GM06990 (cell line): ENCODE measurements around the gene TLCD5.

Experiments used
- DNase-seq: peaks from one replicate; pipeline ENCODE4 v3.0.0-alpha.2; 2011; ENCODE audit not compliant: insufficient read length; ENCODE audit errors: extremely low read depth
- H3K27me3 ChIP-seq: replicated peaks from 2 replicates; pipeline ENCODE4 v1.6.0; 2011; ENCODE audit warnings: low read length; ENCODE audit not compliant: control insufficient read depth, insufficient read depth
- H3K36me3 ChIP-seq: 2 replicates; pipeline ENCODE4 v1.5.1; 2011; ENCODE audit warnings: low read length; ENCODE audit not compliant: control insufficient read depth, insufficient read depth
- H3K4me3 ChIP-seq: replicated peaks from 2 replicates; pipeline ENCODE4 v1.5.1; 2011; ENCODE audit warnings: low read depth, mild to moderate bottlenecking, control low read depth, low read length
- TF ChIP-seq, protein P1 (sequence below): IDR thresholded peaks from 2 replicates; pipeline ENCODE4 v1.5.1; 2011; ENCODE audit warnings: low read length, control low read depth, mild to moderate bottlenecking, inconsistent platforms; ENCODE audit not compliant: insufficient read depth, poor library complexity, severe bottlenecking

TLCD5 gene

DNA sequence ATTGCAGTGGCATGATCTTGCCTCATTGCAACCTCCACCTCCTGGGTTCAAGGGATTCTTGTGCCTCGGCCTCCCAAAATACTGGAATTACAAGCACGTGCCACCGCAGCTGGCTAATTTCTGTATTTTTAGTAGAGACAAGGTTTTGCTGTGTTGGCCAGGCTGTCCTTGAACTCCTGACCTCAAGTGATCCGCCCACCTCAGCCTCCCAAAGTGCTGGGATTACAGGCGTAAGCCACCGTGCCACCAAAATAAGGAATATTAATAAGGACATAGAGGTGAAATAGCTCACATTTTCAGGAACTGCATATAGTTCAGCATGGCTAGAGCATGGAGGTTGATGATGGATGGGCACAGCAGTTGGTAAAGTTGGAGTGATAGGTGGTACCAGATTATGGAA, 32.5 kb downstream of the TLCD5 start:
- Histone ChIP-seq H3K4me3 (no peak overlapping the region), H3K27me3 (no peaks in the 10 kb centered on the region), H3K36me3 (no peaks in the 10 kb centered on the region)
- DNase-seq = no peak
- TF ChIP-seq, protein P1, sequence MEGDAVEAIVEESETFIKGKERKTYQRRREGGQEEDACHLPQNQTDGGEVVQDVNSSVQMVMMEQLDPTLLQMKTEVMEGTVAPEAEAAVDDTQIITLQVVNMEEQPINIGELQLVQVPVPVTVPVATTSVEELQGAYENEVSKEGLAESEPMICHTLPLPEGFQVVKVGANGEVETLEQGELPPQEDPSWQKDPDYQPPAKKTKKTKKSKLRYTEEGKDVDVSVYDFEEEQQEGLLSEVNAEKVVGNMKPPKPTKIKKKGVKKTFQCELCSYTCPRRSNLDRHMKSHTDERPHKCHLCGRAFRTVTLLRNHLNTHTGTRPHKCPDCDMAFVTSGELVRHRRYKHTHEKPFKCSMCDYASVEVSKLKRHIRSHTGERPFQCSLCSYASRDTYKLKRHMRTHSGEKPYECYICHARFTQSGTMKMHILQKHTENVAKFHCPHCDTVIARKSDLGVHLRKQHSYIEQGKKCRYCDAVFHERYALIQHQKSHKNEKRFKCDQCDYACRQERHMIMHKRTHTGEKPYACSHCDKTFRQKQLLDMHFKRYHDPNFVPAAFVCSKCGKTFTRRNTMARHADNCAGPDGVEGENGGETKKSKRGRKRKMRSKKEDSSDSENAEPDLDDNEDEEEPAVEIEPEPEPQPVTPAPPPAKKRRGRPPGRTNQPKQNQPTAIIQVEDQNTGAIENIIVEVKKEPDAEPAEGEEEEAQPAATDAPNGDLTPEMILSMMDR = no peak

DNA sequence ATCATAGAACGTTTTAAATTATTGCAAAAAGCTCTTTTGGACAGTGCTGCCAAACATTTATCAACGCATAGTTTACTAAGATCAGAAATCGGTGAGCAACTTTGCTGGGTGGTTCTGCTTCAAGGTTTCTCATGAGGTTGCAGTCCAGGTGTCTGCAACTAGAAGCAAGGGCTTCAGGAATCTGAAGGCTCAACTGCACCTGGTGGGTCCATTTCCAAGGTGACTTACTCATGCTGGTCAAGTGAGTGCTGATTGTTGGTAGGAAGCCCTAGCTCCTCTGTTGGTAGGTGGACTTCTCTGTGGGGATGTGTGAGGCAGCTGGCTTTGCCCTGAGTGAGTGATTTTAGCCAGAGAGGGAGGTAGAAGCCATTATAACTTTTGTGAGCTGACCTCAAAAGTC, 33.6 kb downstream of the TLCD5 start:
- DNase-seq = no peak

DNA sequence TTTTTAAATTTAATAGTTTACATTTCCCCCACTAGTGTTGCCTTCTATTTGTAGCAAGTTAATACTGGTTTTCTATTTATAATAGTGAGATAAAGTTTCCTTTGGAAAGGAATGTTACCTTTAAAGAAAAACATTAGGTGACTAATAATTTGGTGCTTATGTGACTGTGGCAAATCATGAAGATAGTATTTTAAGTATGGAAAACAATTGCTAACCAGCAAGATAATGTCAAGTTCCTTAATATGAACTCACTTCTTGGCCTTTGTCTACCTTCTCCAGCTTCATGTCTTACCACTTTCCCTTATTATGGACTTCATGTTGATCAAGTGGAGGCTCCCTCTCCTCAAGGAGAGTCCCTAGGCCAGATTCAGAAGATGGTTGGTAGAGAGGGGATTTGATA, 38.3 kb downstream of the TLCD5 start:
- no peaks in the 10 kb centered on the region for H3K36me3 ChIP-seq
- TF ChIP-seq, protein P1 = no peak
- no peak for DNase-seq
- no peaks in the 10 kb centered on the region for H3K27me3 ChIP-seq
- H3K4me3 ChIP-seq = no peak overlapping the region

More for the DNA sequence above, 33.6 kb downstream of the TLCD5 start:
- H3K4me3 ChIP-seq = no peak overlapping the region
- no peaks in the 10 kb centered on the region for H3K36me3 ChIP-seq
- no peaks in the 10 kb centered on the region for H3K27me3 ChIP-seq
- TF ChIP-seq, protein P1 = no peak

DNA sequence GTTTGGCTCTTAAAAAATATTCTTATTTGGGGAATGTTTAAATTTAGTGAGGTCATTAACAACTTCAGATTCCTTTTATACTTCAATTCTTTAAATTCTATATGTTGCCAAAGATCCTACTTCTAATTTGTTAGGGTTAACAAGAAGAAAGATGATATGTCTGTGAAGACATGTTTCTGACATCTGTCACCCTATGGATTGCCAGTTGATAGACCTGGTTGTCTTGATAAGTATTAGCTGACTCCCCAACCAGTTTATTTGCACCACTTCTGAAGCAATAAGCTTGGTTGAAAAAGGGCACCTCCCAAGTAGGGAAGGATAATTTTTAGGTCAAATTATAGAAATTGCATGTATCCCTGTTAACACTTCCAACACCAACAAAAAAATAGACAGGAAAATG, 40.4 kb downstream of the TLCD5 start:
- no peaks in the 10 kb centered on the region for H3K27me3 ChIP-seq
- H3K4me3 ChIP-seq = no peak overlapping the region
- no peaks in the 10 kb centered on the region for H3K36me3 ChIP-seq
- TF ChIP-seq, protein P1 = no peak
- no peak for DNase-seq

DNA sequence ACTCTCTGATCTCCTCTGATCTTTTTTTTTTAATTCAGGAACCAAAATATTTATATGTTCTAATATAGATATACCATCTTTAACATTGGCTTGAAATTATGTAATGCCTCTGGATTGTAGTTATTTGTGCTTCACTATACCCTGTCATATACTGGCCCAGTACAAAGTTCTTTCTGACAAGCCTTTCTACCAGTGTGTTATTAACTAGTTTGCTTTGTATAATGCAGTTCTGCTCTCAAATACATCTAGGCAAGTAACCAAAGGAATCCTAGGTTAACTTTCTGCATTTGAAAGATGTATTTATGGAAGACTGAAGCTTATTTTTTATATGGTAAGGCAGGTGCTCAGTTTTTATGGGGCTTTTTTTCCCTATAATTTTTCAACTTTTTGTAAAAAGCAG, 47.2 kb downstream of the TLCD5 start:
- no peak overlapping the region for H3K4me3 ChIP-seq
- no peaks in the 10 kb centered on the region for H3K27me3 ChIP-seq
- TF ChIP-seq, protein P1 = no peak
- no peak for DNase-seq
- H3K36me3 ChIP-seq = no peaks in the 10 kb centered on the region

DNA sequence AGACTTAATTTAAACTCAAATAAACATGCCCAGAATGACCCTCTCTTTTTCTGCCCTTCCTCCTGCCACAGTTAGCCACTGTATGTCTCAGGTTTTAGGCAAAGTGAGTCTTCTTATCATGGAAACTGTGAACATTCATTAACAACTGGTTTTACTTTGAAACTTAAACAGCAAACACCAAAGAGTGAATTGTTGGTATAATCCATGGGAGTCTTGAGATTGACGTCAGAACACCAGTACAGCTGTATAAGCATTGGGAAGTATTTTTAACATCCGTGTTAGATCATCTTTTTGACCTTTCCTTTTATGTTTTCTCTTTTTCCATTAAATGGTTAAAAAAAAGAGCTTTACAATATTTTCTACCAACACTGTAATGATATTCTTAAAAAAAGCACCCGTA, 50.0 kb downstream of the TLCD5 start:
- no peaks in the 10 kb centered on the region for H3K36me3 ChIP-seq
- H3K27me3 ChIP-seq = no peaks in the 10 kb centered on the region
- TF ChIP-seq, protein P1 = no peak
- DNase-seq = no peak
- H3K4me3 ChIP-seq = no peak overlapping the region
